22Rv1 (cell line): ENCODE results near the gene COPRS.
A peak's percentile ranks its signal among the peaks of the same experiment; 100 is the strongest.
"Not testable (repeated sequence)": the region's sequence is repeated elsewhere in the genome, so short reads cannot be mapped to it uniquely, and the experiment has no call there.

Experiments
- H3K27ac ChIP-seq: fragments of 450-650 bp; 2 replicates; pipeline ENCODE4 v1.5.1; 2017
- CTCF ChIP-seq: fragments of 450-650 bp; IDR thresholded peaks from 2 replicates; pipeline ENCODE4 v1.5.1; 2017; ENCODE audit warnings: mild to moderate bottlenecking
- ZFX ChIP-seq: fragments of 450-650 bp; IDR thresholded peaks from 2 replicates; pipeline ENCODE4 v1.6.1; 2017; ENCODE audit warnings: antibody characterized with exemption, borderline replicate concordance

COPRS gene

GRCh38 chr17:31819578-31819977 is 39.5 kb downstream of the COPRS start:
- H3K27ac ChIP-seq, result no peak overlapping the region
- TF ChIP-seq CTCF, result no peak
- TF ChIP-seq ZFX, result no peak

GRCh38 chr17:31818863-31819262 is 40.2 kb downstream of the COPRS start:
- not testable (repeated sequence) for H3K27ac ChIP-seq

- no peak for TF ChIP-seq ZFX
- TF ChIP-seq CTCF, result no peak
- H3K27ac ChIP-seq, result no peak overlapping the region
Observed at GRCh38 chr17:31815212-31815730, 43.8 kb downstream of the COPRS start.

GRCh38 chr17:31811101-31811500 is 47.9 kb downstream of the COPRS start:
- no peak for TF ChIP-seq CTCF
- TF ChIP-seq ZFX, result no peak
- peak overlapping the region; percentile 26 for H3K27ac ChIP-seq

GRCh38 chr17:31809876-31810275 is 49.2 kb downstream of the COPRS start:
- not testable (repeated sequence) for H3K27ac ChIP-seq

- no peak overlapping the region for H3K27ac ChIP-seq
- no peak for TF ChIP-seq ZFX
- no peak for TF ChIP-seq CTCF
Observed at GRCh38 chr17:31808521-31809050, 50.5 kb downstream of the COPRS start.

- no peak for TF ChIP-seq CTCF
- TF ChIP-seq ZFX, result no peak
Observed at GRCh38 chr17:31807846-31808245, 51.2 kb downstream of the COPRS start.

GRCh38 chr17:31806921-31807320 is 52.1 kb downstream of the COPRS start:
- TF ChIP-seq CTCF (no peak), ZFX (no peak)
- H3K27ac ChIP-seq, result no peak overlapping the region

More at GRCh38 chr17:31807846-31808245, 51.2 kb downstream of the COPRS start:
- H3K27ac ChIP-seq, result no peak overlapping the region
